Hepatocyte (in vitro differentiated cells): Measurements from ENCODE around the gene OSTM1.

Source experiments
- CTCF ChIP-seq: fragments of 200-600 bp; sonication (generic); IDR thresholded peaks from 2 replicates; pipeline ENCODE4 v1.5.1; 2016; ENCODE audit warnings: antibody characterized with exemption, mild to moderate bottlenecking; ENCODE audit not compliant: poor library complexity
- EZH2 ChIP-seq: fragments of 200-600 bp; sonication (generic); IDR thresholded peaks from 2 replicates; pipeline ENCODE4 v1.6.1; 2016; ENCODE audit warnings: antibody characterized with exemption, mild to moderate bottlenecking, borderline replicate concordance
- EZH2phosphoT487 ChIP-seq: fragments of 200-600 bp; sonication (generic); IDR thresholded peaks from one replicate; pipeline ENCODE4 v1.6.1; 2018; ENCODE audit warnings: antibody characterized with exemption, mild to moderate bottlenecking, low read depth, moderate library complexity; ENCODE audit not compliant: unreplicated experiment, severe bottlenecking

GRCh38 chr6:108106261-108106660 is 31.7 kb upstream of the OSTM1 start:
- no peak for TF ChIP-seq CTCF
- TF ChIP-seq EZH2phosphoT487 = no peak
- no peak for TF ChIP-seq EZH2
